Measurements from ENCODE around the gene HS6ST3. TPM values are rescaled to one million over a fixed set of nuclear protein-coding genes. Genes with fewer than 3 reads are reported as not detected.

Gene HS6ST3
- total RNA-seq, 1 experiment from 2014 or later = not detected

- no peaks in the 10 kb centered on the region for H3K9me3 Mint-ChIP-seq (ENCODE audit: unreplicated experiment)
- no peaks in the 10 kb centered on the region for H3K9me3 ChIP-seq
- no peaks in the 10 kb centered on the region for H3K36me3 ChIP-seq (ENCODE audit: control insufficient read depth, insufficient read depth, low read length)
- no peak for DNase-seq
- peaks cover 16% of the 10 kb centered on the region for H3K27me3 Mint-ChIP-seq (ENCODE audit: insufficient read depth, unreplicated experiment)
- H3K36me3 Mint-ChIP-seq (ENCODE audit: insufficient read depth, unreplicated experiment) = no peaks in the 10 kb centered on the region
- TF ChIP-seq CTCF (IDR thresholded peaks at IDR 0.05; ENCODE audit: insufficient read depth in 1 of 2, low read depth in 1 of 2, low read length in 1 of 2, severe bottlenecking in 1 of 2, unreplicated experiment in 1 of 2) = no peak
- H3K4me1 Mint-ChIP-seq (ENCODE audit: low read depth, unreplicated experiment) = no peaks in the 10 kb centered on the region
- H3K4me3 Mint-ChIP-seq (ENCODE audit: unreplicated experiment) = no peak overlapping the region
- intact Hi-C loops (cut with micrococcal nuclease; ENCODE audit: unreplicated experiment) = no loop called here
- ChIA-PET POLR2A (no interaction called here), CTCF (no interaction called here)
- H3K27me3 ChIP-seq (replicated peaks; ENCODE audit: control insufficient read depth, insufficient read depth, low read length) = no peaks in the 10 kb centered on the region
- no peak overlapping the region for H3K4me3 ChIP-seq (ENCODE audit: low read depth, low read length)
- no peaks in the 10 kb centered on the region for H3K4me1 ChIP-seq
- no peak overlapping the region for H3K27ac Mint-ChIP-seq (ENCODE audit: unreplicated experiment)
- BruUV-seq (replicated peaks) = no TSS peak
Measured at GRCh38 chr13:96181911-96182310, 92.0 kb downstream of the HS6ST3 start.

GRCh38 chr13:96185818-96186217 lies 95.9 kb downstream of the HS6ST3 start:
- H3K36me3 ChIP-seq (ENCODE audit: control insufficient read depth, insufficient read depth, low read length) = no peaks in the 10 kb centered on the region
- no peak for TF ChIP-seq CTCF (IDR thresholded peaks at IDR 0.05; ENCODE audit: insufficient read depth in 1 of 2, low read depth in 1 of 2, low read length in 1 of 2, severe bottlenecking in 1 of 2, unreplicated experiment in 1 of 2)
- no peaks in the 10 kb centered on the region for H3K4me1 Mint-ChIP-seq (ENCODE audit: low read depth, unreplicated experiment)
- H3K27me3 ChIP-seq (replicated peaks; ENCODE audit: control insufficient read depth, insufficient read depth, low read length) = no peaks in the 10 kb centered on the region
- H3K9me3 ChIP-seq = no peaks in the 10 kb centered on the region
- H3K27ac Mint-ChIP-seq (ENCODE audit: unreplicated experiment) = no peak overlapping the region
- BruUV-seq (replicated peaks) = no TSS peak
- ChIA-PET POLR2A (no interaction called here), CTCF (no interaction called here)
- DNase-seq = no peak
- H3K4me1 ChIP-seq = no peaks in the 10 kb centered on the region
- intact Hi-C loops (cut with micrococcal nuclease; ENCODE audit: unreplicated experiment) = no loop called here
- H3K9me3 Mint-ChIP-seq (ENCODE audit: unreplicated experiment) = no peaks in the 10 kb centered on the region
- H3K4me3 ChIP-seq (ENCODE audit: low read depth, low read length) = no peak overlapping the region
- H3K36me3 Mint-ChIP-seq (ENCODE audit: insufficient read depth, unreplicated experiment) = no peaks in the 10 kb centered on the region
- H3K4me3 Mint-ChIP-seq (ENCODE audit: unreplicated experiment) = no peak overlapping the region
- peaks cover 9% of the 10 kb centered on the region for H3K27me3 Mint-ChIP-seq (ENCODE audit: insufficient read depth, unreplicated experiment)

GRCh38 chr13:96191367-96191766 lies 101.5 kb downstream of the HS6ST3 start:
- H3K4me3 Mint-ChIP-seq (ENCODE audit: unreplicated experiment) = no peak overlapping the region
- no peak overlapping the region for H3K27ac Mint-ChIP-seq (ENCODE audit: unreplicated experiment)
- H3K4me1 Mint-ChIP-seq (ENCODE audit: low read depth, unreplicated experiment) = no peaks in the 10 kb centered on the region
- CTCF ChIA-PET = no interaction called here
- BruUV-seq (replicated peaks) = no TSS peak
- Histone ChIP-seq H3K4me3 (ENCODE audit: low read depth, low read length) (no peak overlapping the region), H3K36me3 (ENCODE audit: control insufficient read depth, insufficient read depth, low read length) (no peaks in the 10 kb centered on the region), H3K27me3 (replicated peaks; ENCODE audit: control insufficient read depth, insufficient read depth, low read length) (no peaks in the 10 kb centered on the region), H3K9me3 (no peaks in the 10 kb centered on the region), H3K4me1 (no peaks in the 10 kb centered on the region)
- H3K9me3 Mint-ChIP-seq (ENCODE audit: unreplicated experiment) = no peaks in the 10 kb centered on the region
- peaks cover 19% of the 10 kb centered on the region for H3K27me3 Mint-ChIP-seq (ENCODE audit: insufficient read depth, unreplicated experiment)
- DNase-seq = no peak
- no peak for TF ChIP-seq CTCF (IDR thresholded peaks at IDR 0.05; ENCODE audit: insufficient read depth in 1 of 2, low read depth in 1 of 2, low read length in 1 of 2, severe bottlenecking in 1 of 2, unreplicated experiment in 1 of 2)
- no peaks in the 10 kb centered on the region for H3K36me3 Mint-ChIP-seq (ENCODE audit: insufficient read depth, unreplicated experiment)
- intact Hi-C loops (cut with micrococcal nuclease; ENCODE audit: unreplicated experiment) = no loop called here
- POLR2A ChIA-PET = no interaction called here
